ENCODE measurements around the gene CHD2. TPM values are rescaled to one million over a fixed set of nuclear protein-coding genes. Genes with fewer than 3 reads are reported as not detected.

Gene CHD2
- polyA plus RNA-seq, 2 of the 4 experiments (the other 2 are of a cell fraction), result 29.5 to 68.2 TPM

DNA sequence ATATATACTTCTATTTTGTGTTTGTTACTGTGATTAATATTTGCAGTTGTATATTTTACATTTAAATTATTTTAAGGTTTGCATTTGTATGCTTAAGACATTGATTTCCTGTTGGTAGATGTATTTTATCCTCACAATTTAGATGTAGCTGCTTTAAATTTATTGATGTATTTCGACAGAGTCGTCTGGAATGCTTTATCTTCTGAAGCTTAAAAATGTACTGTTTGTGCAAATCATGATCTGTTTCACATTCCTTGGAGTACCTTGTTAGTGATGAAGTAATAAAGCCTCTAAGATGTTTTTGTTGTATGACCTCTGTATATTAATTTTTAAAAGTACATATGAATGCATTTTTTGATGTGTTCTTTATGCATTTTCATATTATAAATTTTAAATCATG lies 1.9 kb downstream of the CHD2 start:
- WGBS (ENCODE audit: missing lambda C conversion rate), result 2% methylated on average over 2 of the region's 2 CpGs
- H3K4me3 ChIP-seq, result peak overlapping the region; percentile 57
- H3K4me2 ChIP-seq, result peak overlapping the region; percentile 96
- peaks cover 20% of the 10 kb centered on the region for H3K4me1 ChIP-seq
- TF ChIP-seq EP300 (IDR thresholded peaks at IDR 0.05), result no peak
- 0 out of 2 replicates have a peak, but pooled peaks have one; percentile 1 for TF ChIP-seq RARB (CRISPR knock-in tag; IDR thresholded peaks at IDR 0.05)
- ATAC-seq, result no peak
- no peaks in the 10 kb centered on the region for H3K9me3 ChIP-seq
- POLR2A ChIA-PET, result interaction anchor here (1.3 to 11.1 kb wide), 4 partner anchors 20 to 98 kb away, joined by 4 to 374 read pairs (median 156); no protein-coding TSS in a partner anchor
- H3K27ac ChIP-seq, result peak overlapping the region in 1 of 2 experiments; percentile 95; a peak in 4 of 6 replicates
- no peak for FAIRE-seq
- DNase-seq (ENCODE audit: low read depth in 1 of 2, low spot score in 1 of 2), result no peak
- CTCF ChIA-PET, result interaction anchor here (0.8 to 9.5 kb wide), 7 partner anchors 8 to 105 kb away, joined by 3 to 98 read pairs (median 4); no protein-coding TSS in a partner anchor

DNA sequence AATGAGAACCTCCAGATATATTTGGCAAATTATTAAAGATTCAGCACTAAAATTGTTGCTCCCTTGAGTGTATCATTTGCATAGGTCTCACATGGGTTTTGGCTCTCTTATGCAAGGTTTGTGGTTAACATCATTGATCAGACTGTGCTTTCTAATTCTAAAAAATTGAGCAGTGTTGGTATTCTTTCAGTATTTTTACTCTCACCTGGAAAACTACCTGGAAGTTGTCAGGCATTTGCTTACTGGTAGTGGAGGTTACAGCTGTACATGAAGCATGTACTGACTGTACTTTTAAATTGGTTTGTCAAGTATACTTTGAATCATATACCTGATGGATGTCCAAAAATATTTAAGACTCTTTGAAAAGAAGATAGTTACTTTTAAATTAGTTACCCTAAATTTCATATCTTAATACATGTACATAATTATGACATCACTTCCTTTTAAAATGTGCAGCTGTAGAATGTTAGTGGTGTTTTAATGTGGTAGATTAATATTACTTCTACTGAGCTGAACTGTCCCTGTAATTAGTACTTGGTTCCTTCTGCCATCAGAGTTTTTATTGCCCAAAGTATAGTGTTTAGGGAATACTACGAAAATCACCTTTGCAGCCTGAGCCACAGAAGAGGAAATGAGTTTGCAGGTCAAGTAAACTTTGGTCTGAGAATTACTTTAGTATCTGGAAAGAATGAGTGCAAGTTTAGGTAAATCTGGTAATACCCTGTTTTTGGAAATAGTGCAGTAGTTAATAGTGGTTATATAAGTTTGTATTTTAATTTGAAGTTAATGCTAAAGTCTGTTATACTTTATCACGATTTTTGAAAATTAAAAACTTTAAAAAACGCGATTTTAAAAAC lies 2.8 kb downstream of the CHD2 start:
- CTCF ChIA-PET, result interaction anchor here (1.1 to 9.5 kb wide), 8 partner anchors 9 to 106 kb away, joined by 3 to 98 read pairs (median 4); no protein-coding TSS in a partner anchor
- H3K4me1 ChIP-seq, result peaks cover 29% of the 10 kb centered on the region
- no peak for DNase-seq (ENCODE audit: low read depth in 1 of 2, low spot score in 1 of 2)

DNA sequence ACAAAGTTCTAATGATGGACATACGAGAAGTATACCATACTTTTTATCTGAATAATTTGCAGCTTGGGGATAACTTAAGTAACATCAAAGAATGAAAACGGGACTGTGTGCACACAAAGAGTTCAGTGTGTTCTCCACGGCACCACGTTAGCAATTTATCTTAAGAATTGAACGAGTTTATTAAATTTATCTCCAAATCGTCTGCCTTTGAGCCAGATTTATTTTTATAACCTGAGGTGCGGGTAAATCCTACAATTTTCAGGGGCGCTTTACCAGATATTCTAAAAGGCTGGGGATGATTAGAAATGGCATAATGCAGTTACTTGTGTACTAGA lies 3.5 kb downstream of the CHD2 start:
- CTCF ChIA-PET, result interaction anchor here (1.3 to 9.5 kb wide), 6 partner anchors 10 to 107 kb away, joined by 3 to 98 read pairs (median 4); no protein-coding TSS in a partner anchor
- H3K4me1 ChIP-seq, result peaks cover 35% of the 10 kb centered on the region
- WGBS (ENCODE audit: missing lambda C conversion rate), result under 1% methylated on average over 8 of the region's 8 CpGs
- ATAC-seq (no peak; a peak in 1 of 6 replicates), DNase-seq (ENCODE audit: low read depth in 1 of 2, low spot score in 1 of 2) (no peak), FAIRE-seq (no peak)
- POLR2A ChIA-PET, result interaction anchor here (0.6 to 11.1 kb wide), 12 partner anchors 12 to 102 kb away, joined by 3 to 374 read pairs (median 7); no protein-coding TSS in a partner anchor
- H3K4me3 ChIP-seq, result peak overlapping the region; percentile 57
- TF ChIP-seq FOSB (CRISPR knock-in tag; IDR thresholded peaks at IDR 0.05) (peak; percentile 91), JUNB (IDR thresholded peaks at IDR 0.05) (no peak), TFCP2L1 (CRISPR knock-in tag; IDR thresholded peaks at IDR 0.05) (peak; percentile 80), KDM5A (IDR thresholded peaks at IDR 0.05) (no peak), GATA3 (IDR thresholded peaks at IDR 0.05; ENCODE audit: borderline replicate concordance) (no peak), HOXA7 (CRISPR knock-in tag; IDR thresholded peaks at IDR 0.05) (peak; percentile 79; the same call in 1 of the 2 replicates)
- TF ChIP-seq, protein P1, sequence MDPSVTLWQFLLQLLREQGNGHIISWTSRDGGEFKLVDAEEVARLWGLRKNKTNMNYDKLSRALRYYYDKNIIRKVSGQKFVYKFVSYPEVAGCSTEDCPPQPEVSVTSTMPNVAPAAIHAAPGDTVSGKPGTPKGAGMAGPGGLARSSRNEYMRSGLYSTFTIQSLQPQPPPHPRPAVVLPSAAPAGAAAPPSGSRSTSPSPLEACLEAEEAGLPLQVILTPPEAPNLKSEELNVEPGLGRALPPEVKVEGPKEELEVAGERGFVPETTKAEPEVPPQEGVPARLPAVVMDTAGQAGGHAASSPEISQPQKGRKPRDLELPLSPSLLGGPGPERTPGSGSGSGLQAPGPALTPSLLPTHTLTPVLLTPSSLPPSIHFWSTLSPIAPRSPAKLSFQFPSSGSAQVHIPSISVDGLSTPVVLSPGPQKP (IDR thresholded peaks at IDR 0.05; ENCODE audit: low read depth, low read length), result no peak
- TF ChIP-seq, protein P2, sequence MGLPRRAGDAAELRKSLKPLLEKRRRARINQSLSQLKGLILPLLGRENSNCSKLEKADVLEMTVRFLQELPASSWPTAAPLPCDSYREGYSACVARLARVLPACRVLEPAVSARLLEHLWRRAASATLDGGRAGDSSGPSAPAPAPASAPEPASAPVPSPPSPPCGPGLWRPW (IDR thresholded peaks at IDR 0.05), result no peak
- TF ChIP-seq, protein P3, sequence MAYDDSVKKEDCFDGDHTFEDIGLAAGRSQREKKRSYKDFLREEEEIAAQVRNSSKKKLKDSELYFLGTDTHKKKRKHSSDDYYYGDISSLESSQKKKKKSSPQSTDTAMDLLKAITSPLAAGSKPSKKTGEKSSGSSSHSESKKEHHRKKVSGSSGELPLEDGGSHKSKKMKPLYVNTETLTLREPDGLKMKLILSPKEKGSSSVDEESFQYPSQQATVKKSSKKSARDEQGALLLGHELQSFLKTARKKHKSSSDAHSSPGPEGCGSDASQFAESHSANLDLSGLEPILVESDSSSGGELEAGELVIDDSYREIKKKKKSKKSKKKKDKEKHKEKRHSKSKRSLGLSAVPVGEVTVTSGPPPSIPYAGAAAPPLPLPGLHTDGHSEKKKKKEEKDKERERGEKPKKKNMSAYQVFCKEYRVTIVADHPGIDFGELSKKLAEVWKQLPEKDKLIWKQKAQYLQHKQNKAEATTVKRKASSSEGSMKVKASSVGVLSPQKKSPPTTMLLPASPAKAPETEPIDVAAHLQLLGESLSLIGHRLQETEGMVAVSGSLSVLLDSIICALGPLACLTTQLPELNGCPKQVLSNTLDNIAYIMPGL (CRISPR knock-in tag; IDR thresholded peaks at IDR 0.05; ENCODE audit: borderline replicate concordance), result peak; percentile 57; the same call in 1 of the 2 replicates
- H3K4me2 ChIP-seq, result peak overlapping the region; percentile 96
- H3K9me3 ChIP-seq, result no peaks in the 10 kb centered on the region
- peak overlapping the region; percentile 94 to 95 for H3K27ac ChIP-seq

More for the DNA sequence above, 2.8 kb downstream of the CHD2 start:
- under 1% methylated on average over 4 of the region's 4 CpGs for WGBS (ENCODE audit: missing lambda C conversion rate)
- ATAC-seq, result no peak
- FAIRE-seq, result peak; percentile 46
- peak overlapping the region; percentile 96 for H3K4me2 ChIP-seq
- no peaks in the 10 kb centered on the region for H3K9me3 ChIP-seq
- TF ChIP-seq BHLHE40 (IDR thresholded peaks at IDR 0.05; ENCODE audit: low read depth, low read length), result no peak
- TF ChIP-seq RFX5 (IDR thresholded peaks at IDR 0.05), result no peak
- TF ChIP-seq, protein P4, sequence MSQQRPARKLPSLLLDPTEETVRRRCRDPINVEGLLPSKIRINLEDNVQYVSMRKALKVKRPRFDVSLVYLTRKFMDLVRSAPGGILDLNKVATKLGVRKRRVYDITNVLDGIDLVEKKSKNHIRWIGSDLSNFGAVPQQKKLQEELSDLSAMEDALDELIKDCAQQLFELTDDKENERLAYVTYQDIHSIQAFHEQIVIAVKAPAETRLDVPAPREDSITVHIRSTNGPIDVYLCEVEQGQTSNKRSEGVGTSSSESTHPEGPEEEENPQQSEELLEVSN (IDR thresholded peaks at IDR 0.05; ENCODE audit: borderline replicate concordance, low read depth), result no peak
- no peak for TF ChIP-seq FOSL2 (IDR thresholded peaks at IDR 0.05)
- TF ChIP-seq FOSL2 (CRISPR knock-in tag; IDR thresholded peaks at IDR 0.05), result 0 out of 2 replicates have a peak, but pooled peaks have one; percentile 14
- POLR2A ChIA-PET, result interaction anchor here (0.5 to 11.1 kb wide), 7 partner anchors 13 to 99 kb away, joined by 4 to 374 read pairs (median 9); no protein-coding TSS in a partner anchor
- H3K27ac ChIP-seq, result peak overlapping the region; percentile 94 to 95
- H3K4me3 ChIP-seq, result peak overlapping the region; percentile 57

Measured in A549 (cell line).